B cell (primary cell): ENCODE results near the gene UBASH3B. TPM values are rescaled to one million over a fixed set of nuclear protein-coding genes. Genes with fewer than 3 reads are reported as not detected.
A peak's percentile ranks its signal among the peaks of the same experiment; 100 is the strongest.
"Not testable (repeated sequence)": the region's sequence is repeated elsewhere in the genome, so short reads cannot be mapped to it uniquely, and the experiment has no call there.

Experiments used
- ATAC-seq: fragments of 200-7000 bp; cut with Tn5 transposase; one replicate; pipeline ENCODE4 v1.10.0; 2021; ENCODE audit warnings: low read depth, mild to moderate bottlenecking, moderate number of reproducible peaks, moderate library complexity
- CTCF ChIA-PET: fragments of 350-600 bp; sonication (Branson Sonifier 250); formaldehyde crosslinking; loops from one replicate; lab custom pipeline; 2021; ENCODE audit warnings: antibody characterized with exemption, inconsistent platforms; lab: Charles Lee
- POLR2A ChIA-PET: fragments of 350-600 bp; sonication (Branson Sonifier 250); formaldehyde crosslinking; loops from one replicate; lab custom pipeline; 2021; ENCODE audit warnings: antibody characterized with exemption; lab: Charles Lee
- DNase-seq: peaks from one replicate; pipeline ENCODE4 v3.0.0; 2013
- H2AFZ ChIP-seq: 2 replicates; pipeline ENCODE4 v1.6.1; 2012; ENCODE audit warnings: mild to moderate bottlenecking, low read depth, low read length; ENCODE audit not compliant: insufficient read depth, poor library complexity, severe bottlenecking
- H3K27ac ChIP-seq, 2 donors: 1 replicate in 1 of 2; 2 replicates in 1 of 2; pipeline ENCODE4 v1.5.1; 2012 to 2013; ENCODE audit warnings: low read length in 2 of 2, mild to moderate bottlenecking in 2 of 2, moderate library complexity in 1 of 2
- H3K27me3 ChIP-seq, 4 experiments: fragments of 200-600 bp in 1 of 4; sonication (generic) in 1 of 4; replicated peaks in 1 of 4; 1 replicate in 2 of 4; 2 replicates in 2 of 4; pipeline versions ENCODE4 v1.6.1 to v1.7.0; 2013 to 2016; ENCODE audit warnings: low read length in 3 of 4, mild to moderate bottlenecking in 2 of 4, mixed read lengths in 1 of 4, moderate library complexity in 1 of 4; ENCODE audit not compliant: insufficient read depth in 4 of 4, control insufficient read depth in 3 of 4; ENCODE audit errors: control extremely low read depth in 1 of 4
- H3K36me3 ChIP-seq, 2 experiments: replicated peaks in 1 of 2; 1 replicate in 1 of 2; 2 replicates in 1 of 2; pipeline versions ENCODE4 v1.6.1 to v1.7.1; 2013; ENCODE audit warnings: low read length in 1 of 2; ENCODE audit not compliant: insufficient read depth in 2 of 2, control insufficient read depth in 1 of 2; ENCODE audit errors: control extremely low read depth in 1 of 2, extremely low read depth in 1 of 2
- H3K4me1 ChIP-seq, 2 donors: fragments of 200-600 bp in 1 of 2; sonication (generic) in 1 of 2; 1 replicate in 1 of 2; 2 replicates in 1 of 2; pipeline versions ENCODE4 v1.5.1 to v1.6.1; 2013 to 2017; ENCODE audit warnings: low read length in 2 of 2; ENCODE audit not compliant: control insufficient read depth in 2 of 2, insufficient read depth in 2 of 2
- H3K4me2 ChIP-seq: replicated peaks from 2 replicates; pipeline ENCODE3; 2012; ENCODE audit warnings: mild to moderate bottlenecking, low read depth, low read length; ENCODE audit not compliant: poor library complexity, severe bottlenecking
- H3K4me3 ChIP-seq, 5 experiments: fragments of 200-600 bp in 1 of 5; sonication (generic) in 1 of 5; 1 replicate in 3 of 5; 2 replicates in 2 of 5; pipeline versions ENCODE4 v1.5.1 to v1.7.0; 2011 to 2016; ENCODE audit warnings: low read length in 4 of 5, mild to moderate bottlenecking in 4 of 5, low read depth in 2 of 5, control low read depth in 1 of 5, moderate library complexity in 1 of 5; ENCODE audit not compliant: insufficient read depth in 1 of 5; ENCODE audit errors: control extremely low read depth in 1 of 5, extremely low read depth in 1 of 5
- H3K79me2 ChIP-seq: fragments of 200-600 bp; sonication (generic); one replicate; pipeline ENCODE4 v1.6.0; 2016; ENCODE audit warnings: low read length; ENCODE audit not compliant: control insufficient read depth, insufficient read depth
- H3K9ac ChIP-seq: fragments of 200-600 bp; sonication (generic); 2 replicates; pipeline ENCODE4 v1.6.1; 2017; ENCODE audit warnings: mild to moderate bottlenecking, low read length, moderate library complexity
- H3K9me3 ChIP-seq, 3 donors: one replicate each; pipeline versions ENCODE4 v1.6.1 to v1.7.1; 2013; ENCODE audit warnings: low read length in 2 of 3; ENCODE audit not compliant: control insufficient read depth in 2 of 3, insufficient read depth in 1 of 3; ENCODE audit errors: control extremely low read depth in 1 of 3
- H4K20me1 ChIP-seq: 2 replicates; pipeline ENCODE4 v1.6.0; 2012; ENCODE audit warnings: mild to moderate bottlenecking, low read length; ENCODE audit not compliant: insufficient read depth, control insufficient read depth, poor library complexity, severe bottlenecking
- H3K27ac Mint-ChIP-seq: one replicate; pipeline ENCODE4 v1.8.0; 2021; ENCODE audit warnings: mixed read lengths
- H3K27me3 Mint-ChIP-seq: one replicate; pipeline ENCODE4 v1.8.0; 2021; ENCODE audit warnings: mixed read lengths
- H3K4me1 Mint-ChIP-seq: one replicate; pipeline ENCODE4 v1.8.0; 2021; ENCODE audit warnings: mixed read lengths
- H3K4me3 Mint-ChIP-seq: one replicate; pipeline ENCODE4 v1.8.0; 2021; ENCODE audit warnings: mixed read lengths
- H3K9me3 Mint-ChIP-seq: one replicate; pipeline ENCODE4 v1.8.0; 2022; ENCODE audit warnings: mixed read lengths; ENCODE audit not compliant: insufficient read depth
- CTCF ChIP-seq: fragments of 200-600 bp; IDR thresholded peaks from one replicate; pipeline ENCODE4 v1.8.0; 2022; ENCODE audit warnings: antibody characterized with exemption, mild to moderate bottlenecking
- EZH2 ChIP-seq: IDR thresholded peaks from 2 replicates; pipeline ENCODE4 v1.6.1; 2012; ENCODE audit warnings: borderline replicate concordance, low read depth, mild to moderate bottlenecking, moderate library complexity, low read length; ENCODE audit not compliant: insufficient read depth, poor library complexity, severe bottlenecking
- WGBS: methylation state at CpG from one replicate; pipeline ENCODE4 v1.1.5; 2013; ENCODE audit warnings: missing lambda C conversion rate; ENCODE audit not compliant: insufficient coverage; 5-methylcytosine and 5-hydroxymethylcytosine counted together
- intact Hi-C: fragments of 100-400 bp; cut with micrococcal nuclease; formaldehyde crosslinking; loops from one replicate; pipeline ENCODE4 v1.10.0; 2022
- polyA plus RNA-seq: library from polyadenylated mRNA; depleted of rRNA; stranded (reverse); fragments of >200 nt; gene quantifications from 2 replicates; pipeline ENCODE4 v1.2.3, GENCODE V29; 2012
- total RNA-seq, 2 donors: library from RNA; stranded (reverse); fragments of 120-200 nt in 1 of 2; gene quantifications; 1 replicate in 1 of 2; 2 replicates in 1 of 2; pipeline versions ENCODE4 v1.2.3 to v1.2.4, GENCODE V29; 2013 to 2022

UBASH3B gene
- total and polyA plus RNA-seq, 2 donors (not counting 1 experiment from before 2014, with no cell fraction given) = 2.3 to 3.6 TPM

- no peaks in the 10 kb centered on the region for H3K4me1 ChIP-seq
- TF ChIP-seq EZH2 (no peak), CTCF (no peak)
- no peaks in the 10 kb centered on the region for H4K20me1 ChIP-seq
- no peaks in the 10 kb centered on the region for H3K36me3 ChIP-seq
- Mint-ChIP-seq H3K27ac (no peak overlapping the region), H3K27me3 (peaks cover 20% of the 10 kb centered on the region), H3K4me3 (no peak overlapping the region), H3K9me3 (peaks cover 9% of the 10 kb centered on the region), H3K4me1 (no peaks in the 10 kb centered on the region)
- peaks cover 5 to 15% (median 11%) of the 10 kb centered on the region in 3 donors for H3K9me3 ChIP-seq
- H3K79me2 ChIP-seq = no peaks in the 10 kb centered on the region
- no peak overlapping the region for H3K4me2 ChIP-seq
- intact Hi-C loops = no loop called here
- ChIA-PET POLR2A (no interaction called here), CTCF (no interaction called here)
- no peak overlapping the region for H2AFZ ChIP-seq
- no peak for DNase-seq
- no peaks in the 10 kb centered on the region for H3K27me3 ChIP-seq
- WGBS = 74% methylated on average over 2 of the region's 4 CpGs
- no peak overlapping the region for H3K27ac ChIP-seq
- no peak overlapping the region for H3K4me3 ChIP-seq
- ATAC-seq = no peak
- no peak overlapping the region for H3K9ac ChIP-seq
Observed at GRCh38 chr11:122823564-122823963, 168.0 kb downstream of the UBASH3B start.

GRCh38 chr11:122829371-122829770 is 173.8 kb downstream of the UBASH3B start:
- H3K4me2 ChIP-seq, H3K9ac ChIP-seq, CTCF ChIA-PET, POLR2A ChIA-PET, DNase-seq, H3K9me3 Mint-ChIP-seq, H2AFZ ChIP-seq, H3K27ac Mint-ChIP-seq, H3K36me3 ChIP-seq, H3K9me3 ChIP-seq, intact Hi-C loops, ATAC-seq, H3K4me3 Mint-ChIP-seq, H3K79me2 ChIP-seq, H3K27ac ChIP-seq, H3K4me3 ChIP-seq, H4K20me1 ChIP-seq: not testable (repeated sequence)
- Histone ChIP-seq H3K27me3 (peaks cover 0 to 13% (median under 1%) of the 10 kb centered on the region in 4 experiments), H3K4me1 (peaks cover 15 to 24% of the 10 kb centered on the region in 2 donors)
- WGBS = 70% methylated on average over 3 of the region's 6 CpGs
- Mint-ChIP-seq H3K27me3 (peaks cover 27% of the 10 kb centered on the region), H3K4me1 (peaks cover 20% of the 10 kb centered on the region)

- H3K27ac Mint-ChIP-seq, H4K20me1 ChIP-seq, DNase-seq, H3K79me2 ChIP-seq, ATAC-seq, H3K9ac ChIP-seq, H3K9me3 Mint-ChIP-seq, H3K27ac ChIP-seq, H3K9me3 ChIP-seq, H3K36me3 ChIP-seq, H2AFZ ChIP-seq, H3K4me3 ChIP-seq, POLR2A ChIA-PET: not testable (repeated sequence)
- peaks cover 15 to 24% of the 10 kb centered on the region in 2 donors for H3K4me1 ChIP-seq
- WGBS = 88% methylated on average over 1 of the region's 4 CpGs
- intact Hi-C loops = loop anchor here (5.0 kb wide), 1 partner anchor 85 kb away; no protein-coding TSS in a partner anchor
- CTCF ChIA-PET = interaction anchor here (1.4 to 6.2 kb wide), 4 partner anchors 18 to 36 kb away, joined by 3 to 48 read pairs (median 8); no protein-coding TSS in a partner anchor
- peak overlapping the region; percentile 33 for H3K4me3 Mint-ChIP-seq
- peaks cover 20% of the 10 kb centered on the region for H3K4me1 Mint-ChIP-seq
- peaks cover 0 to 28% (median 1%) of the 10 kb centered on the region in 4 experiments for H3K27me3 ChIP-seq
- H3K4me2 ChIP-seq = peak overlapping the region; percentile 29
- H3K27me3 Mint-ChIP-seq = peaks cover 14% of the 10 kb centered on the region
Observed at GRCh38 chr11:122832297-122832696, 176.8 kb downstream of the UBASH3B start.
